Body of pancreas (tissue), 4 donors: ENCODE data around the gene RBM20. TPM values are rescaled to one million over a fixed set of nuclear protein-coding genes. Genes with fewer than 3 reads are reported as not detected.

ENCODE experiments used
- ATAC-seq: fragments of 150-250 bp; one replicate; pipeline ENCODE4 v1.9.1; 2016
- DNase-seq, 4 donors: peaks; one replicate each; pipeline ENCODE4 v3.0.0-alpha.2; 2019
- H3K27ac ChIP-seq, 4 donors: fragments of 200-600 bp; sonication (generic); 1 replicate in 3 of 4; 2 replicates in 1 of 4; pipeline versions ENCODE4 v1.5.1 to v1.6.1; 2016 to 2019; ENCODE audit warnings: mild to moderate bottlenecking in 1 of 4, mixed read lengths in 1 of 4, moderate library complexity in 1 of 4
- H3K27me3 ChIP-seq, 2 donors: fragments of 200-600 bp; sonication (generic); one replicate each; pipeline ENCODE4 v1.6.0; 2016; ENCODE audit warnings: mild to moderate bottlenecking in 1 of 2
- H3K36me3 ChIP-seq, 2 donors: fragments of 200-600 bp; sonication (generic); replicated peaks in 1 of 2; 2 replicates each; pipeline ENCODE4 v1.5.1; 2016; ENCODE audit warnings: low read depth in 2 of 2; ENCODE audit not compliant: insufficient read depth in 1 of 2
- H3K4me1 ChIP-seq: fragments of 200-600 bp; sonication (generic); one replicate; pipeline ENCODE4 v1.6.0; 2016
- H3K4me3 ChIP-seq, 2 donors: fragments of 200-600 bp; sonication (generic); 1 replicate in 1 of 2; 2 replicates in 1 of 2; pipeline ENCODE4 v1.5.1; 2016 to 2019
- H3K9me3 ChIP-seq, 3 donors: fragments of 200-600 bp; sonication (generic); 1 replicate in 2 of 3; 2 replicates in 1 of 3; pipeline ENCODE4 v1.5.1; 2016
- POLR2A ChIP-seq, 3 donors: fragments of 450-650 bp; IDR thresholded peaks; one replicate each; pipeline ENCODE4 v1.6.1; 2016; ENCODE audit warnings: antibody characterized with exemption in 3 of 3, mild to moderate bottlenecking in 2 of 3
- WGBS, 2 donors: methylation state at CpG; one replicate each; pipeline ENCODE4 v1.1.5; 2017; 5-methylcytosine and 5-hydroxymethylcytosine counted together
- intact Hi-C: fragments of 100-400 bp; cut with DNase I; formaldehyde crosslinking; loops from one replicate; pipeline ENCODE4 v1.15.1; 2023
- total RNA-seq, 2 donors: library from RNA; depleted of rRNA; stranded (reverse); fragments of >200 nt; gene quantifications; one replicate each; pipeline ENCODE4 v1.1.0, GENCODE V29; 2016
- TF ChIP-seq, protein P1 (sequence below), 7 experiments: fragments of 450-650 bp in 4 of 7; fragments of 200-600 bp in 3 of 7; sonication (generic) in 3 of 7; IDR thresholded peaks; one replicate each; pipeline ENCODE4 v1.5.1; 2016 to 2019; ENCODE audit warnings: antibody characterized with exemption in 7 of 7

Gene RBM20
- total RNA-seq, 2 donors from 2014 or later: 14.5 to 39.4 TPM

DNA sequence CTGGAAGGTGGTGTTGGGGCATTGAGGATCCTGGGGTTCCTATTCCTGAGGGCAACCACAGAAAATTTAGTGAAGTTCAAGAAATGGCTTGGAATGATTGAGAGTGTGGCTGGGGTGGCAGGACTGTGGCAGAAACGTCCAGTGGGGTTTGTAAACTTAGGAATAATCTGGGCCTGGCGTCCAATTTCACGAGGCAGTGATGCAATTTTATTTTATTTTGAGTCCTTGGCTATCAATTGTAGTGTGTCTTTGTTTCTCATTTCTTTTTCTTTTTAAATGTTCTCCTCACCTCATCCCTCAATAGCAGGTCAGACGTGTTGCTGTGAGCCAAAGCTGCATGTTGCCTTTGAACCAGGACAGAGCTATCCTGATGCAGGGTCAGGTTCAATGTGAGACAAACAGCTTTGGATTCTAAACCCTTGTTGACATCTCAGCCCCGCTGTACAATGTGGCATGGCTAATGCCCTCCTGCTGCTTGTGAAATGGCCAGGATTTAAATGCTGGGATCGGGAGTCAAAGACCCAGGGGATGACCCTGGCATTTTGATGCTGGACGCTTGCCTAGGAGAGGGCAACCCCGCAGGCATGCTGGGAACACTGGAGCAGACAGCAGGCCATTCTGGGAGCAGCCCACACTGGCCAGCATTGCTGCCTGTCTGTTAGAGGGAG, 64.8 kb downstream of the RBM20 start:
- intact Hi-C loops: no loop called here
- TF ChIP-seq POLR2A (IDR thresholded peaks at IDR 0.05): no peak
- TF ChIP-seq, protein P1, sequence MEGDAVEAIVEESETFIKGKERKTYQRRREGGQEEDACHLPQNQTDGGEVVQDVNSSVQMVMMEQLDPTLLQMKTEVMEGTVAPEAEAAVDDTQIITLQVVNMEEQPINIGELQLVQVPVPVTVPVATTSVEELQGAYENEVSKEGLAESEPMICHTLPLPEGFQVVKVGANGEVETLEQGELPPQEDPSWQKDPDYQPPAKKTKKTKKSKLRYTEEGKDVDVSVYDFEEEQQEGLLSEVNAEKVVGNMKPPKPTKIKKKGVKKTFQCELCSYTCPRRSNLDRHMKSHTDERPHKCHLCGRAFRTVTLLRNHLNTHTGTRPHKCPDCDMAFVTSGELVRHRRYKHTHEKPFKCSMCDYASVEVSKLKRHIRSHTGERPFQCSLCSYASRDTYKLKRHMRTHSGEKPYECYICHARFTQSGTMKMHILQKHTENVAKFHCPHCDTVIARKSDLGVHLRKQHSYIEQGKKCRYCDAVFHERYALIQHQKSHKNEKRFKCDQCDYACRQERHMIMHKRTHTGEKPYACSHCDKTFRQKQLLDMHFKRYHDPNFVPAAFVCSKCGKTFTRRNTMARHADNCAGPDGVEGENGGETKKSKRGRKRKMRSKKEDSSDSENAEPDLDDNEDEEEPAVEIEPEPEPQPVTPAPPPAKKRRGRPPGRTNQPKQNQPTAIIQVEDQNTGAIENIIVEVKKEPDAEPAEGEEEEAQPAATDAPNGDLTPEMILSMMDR (IDR thresholded peaks at IDR 0.05): no peak
- 69 to 72% methylated on average over 5 to 8 of the region's 8 CpGs for WGBS, 2 donors
- H3K4me1 ChIP-seq: no peaks in the 10 kb centered on the region
- H3K27ac ChIP-seq: no peak overlapping the region
- no peaks in the 10 kb centered on the region for H3K27me3 ChIP-seq
- H3K36me3 ChIP-seq: no peaks in the 10 kb centered on the region
- H3K4me3 ChIP-seq: no peak overlapping the region
- ATAC-seq: no peak
- DNase-seq: no peak
- no peaks in the 10 kb centered on the region for H3K9me3 ChIP-seq

DNA sequence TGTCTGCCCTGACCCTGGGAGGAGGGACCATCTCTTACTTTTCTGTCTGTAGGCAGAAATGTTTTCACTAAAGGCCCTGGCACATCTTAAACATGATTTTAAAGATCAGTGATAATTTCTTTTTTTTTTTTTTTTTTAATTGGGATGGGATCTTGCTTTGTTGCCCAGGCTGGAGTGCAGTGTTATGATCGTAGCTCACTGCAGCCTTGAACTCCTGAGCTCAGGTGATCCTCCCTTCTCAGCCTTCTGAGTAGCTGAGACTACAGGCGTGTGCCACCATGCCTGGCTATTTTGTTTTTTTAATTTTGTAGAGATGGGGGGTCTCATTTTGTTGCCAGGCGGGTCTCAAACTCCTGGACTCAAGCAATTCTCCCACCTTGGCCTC, 65.3 kb downstream of the RBM20 start:
- 84 to 89% methylated on average over 3 of the region's 3 CpGs for WGBS, 2 donors
- DNase-seq (no peak), ATAC-seq (no peak)
- intact Hi-C loops: no loop called here
- Histone ChIP-seq H3K27me3 (no peaks in the 10 kb centered on the region), H3K36me3 (no peaks in the 10 kb centered on the region), H3K9me3 (no peaks in the 10 kb centered on the region), H3K4me3 (no peak overlapping the region), H3K27ac (no peak overlapping the region), H3K4me1 (no peaks in the 10 kb centered on the region)
- no peak for TF ChIP-seq POLR2A (IDR thresholded peaks at IDR 0.05)
- TF ChIP-seq, protein P1 (IDR thresholded peaks at IDR 0.05): no peak

DNA sequence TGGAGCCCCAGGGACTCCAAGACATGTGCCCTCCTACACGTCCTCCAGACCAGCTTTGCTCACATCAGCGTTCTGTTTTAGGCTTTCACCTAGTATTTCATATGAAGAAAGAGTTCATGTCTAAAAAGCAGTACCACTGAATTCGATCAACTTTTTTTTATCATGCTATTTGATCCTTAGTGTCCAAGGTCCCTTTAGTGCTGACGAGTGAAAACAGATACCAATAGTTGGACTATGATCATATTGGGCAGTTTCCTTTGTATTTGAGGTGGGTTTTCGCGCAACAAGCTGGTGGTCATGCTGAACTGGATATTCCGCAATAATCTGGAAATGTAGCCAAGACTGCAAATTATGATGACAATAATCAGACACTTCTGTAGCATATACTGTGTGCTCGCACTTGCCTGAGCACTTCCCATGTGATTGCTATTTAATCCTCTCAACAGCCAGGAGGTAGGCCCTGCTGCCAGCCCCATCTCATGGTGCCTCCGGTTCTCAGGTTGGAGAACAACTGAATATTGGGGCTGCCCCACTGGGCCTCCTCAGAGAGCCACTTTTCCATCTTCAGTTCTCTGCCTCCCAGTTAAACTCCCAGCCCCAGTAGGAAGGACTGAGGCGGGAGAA, 65.9 kb downstream of the RBM20 start:
- no peaks in the 10 kb centered on the region for H3K4me1 ChIP-seq
- no peak for TF ChIP-seq POLR2A (IDR thresholded peaks at IDR 0.05)
- TF ChIP-seq, protein P1 (IDR thresholded peaks at IDR 0.05): no peak
- H3K27ac ChIP-seq: no peak overlapping the region
- DNase-seq (no peak), ATAC-seq (no peak)
- H3K9me3 ChIP-seq: no peaks in the 10 kb centered on the region
- H3K4me3 ChIP-seq: no peak overlapping the region
- intact Hi-C loops: no loop called here
- no peaks in the 10 kb centered on the region for H3K27me3 ChIP-seq
- H3K36me3 ChIP-seq: no peaks in the 10 kb centered on the region
- 90 to 91% methylated on average over 10 of the region's 10 CpGs for WGBS, 2 donors

DNA sequence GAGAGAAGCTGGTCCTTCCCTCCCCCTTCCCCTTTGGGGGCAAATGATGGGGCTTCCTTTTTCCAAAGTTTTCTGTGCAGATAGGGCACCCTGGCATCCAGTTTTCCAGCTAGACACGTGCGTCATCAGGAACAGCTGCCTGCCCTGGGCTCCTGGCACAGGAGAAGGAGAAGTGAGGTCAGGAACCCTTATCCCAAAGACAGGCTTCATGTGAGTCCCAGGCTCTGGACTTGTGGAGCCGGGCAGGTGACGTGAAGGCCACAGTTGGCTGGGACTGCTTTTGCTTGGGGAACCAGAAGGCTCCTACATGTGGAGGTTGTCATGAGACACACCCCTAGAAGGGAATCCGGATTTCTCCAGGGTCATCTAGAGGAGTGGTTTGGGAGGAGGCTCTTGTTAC, 66.5 kb downstream of the RBM20 start:
- H3K4me1 ChIP-seq: no peaks in the 10 kb centered on the region
- H3K36me3 ChIP-seq: no peaks in the 10 kb centered on the region
- TF ChIP-seq, protein P1 (IDR thresholded peaks at IDR 0.05): no peak
- no peak for TF ChIP-seq POLR2A (IDR thresholded peaks at IDR 0.05)
- H3K9me3 ChIP-seq: no peaks in the 10 kb centered on the region
- H3K4me3 ChIP-seq: no peak overlapping the region
- ATAC-seq (no peak), DNase-seq (no peak)
- 73 to 97% methylated on average over 5 of the region's 5 CpGs for WGBS, 2 donors
- H3K27me3 ChIP-seq: no peaks in the 10 kb centered on the region
- intact Hi-C loops: no loop called here
- no peak overlapping the region for H3K27ac ChIP-seq

DNA sequence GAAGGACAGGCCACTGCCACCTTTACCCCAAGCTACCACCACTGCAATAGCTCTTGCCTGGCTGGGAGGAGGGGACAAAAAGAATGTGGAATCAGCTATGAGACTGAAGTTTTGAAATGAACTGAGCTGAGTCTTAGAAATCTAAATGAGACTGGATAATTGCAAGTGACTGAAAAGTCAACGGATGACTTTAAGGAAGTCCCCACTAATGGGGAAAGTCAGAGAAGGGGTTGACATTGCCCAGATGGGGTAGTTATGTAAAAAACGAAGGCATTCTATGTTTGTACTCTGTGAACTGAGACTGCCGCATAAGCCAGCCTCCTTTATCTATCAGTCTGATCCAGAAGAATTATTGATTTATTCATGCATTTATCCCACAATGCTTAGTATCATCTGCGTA, 67.2 kb downstream of the RBM20 start:
- ATAC-seq (no peak), DNase-seq (no peak)
- TF ChIP-seq, protein P1 (IDR thresholded peaks at IDR 0.05): no peak
- TF ChIP-seq POLR2A (IDR thresholded peaks at IDR 0.05): no peak
- Histone ChIP-seq H3K4me1 (no peaks in the 10 kb centered on the region), H3K27ac (no peak overlapping the region), H3K27me3 (no peaks in the 10 kb centered on the region), H3K4me3 (no peak overlapping the region), H3K36me3 (no peaks in the 10 kb centered on the region), H3K9me3 (no peaks in the 10 kb centered on the region)
- intact Hi-C loops: no loop called here
- 43 to 47% methylated on average over 4 of the region's 4 CpGs for WGBS, 2 donors
